HG03342 (cell line): ENCODE data around the gene AP3B1.
"Not testable (repeated sequence)": the region's sequence is repeated elsewhere in the genome, so short reads cannot be mapped to it uniquely, and the experiment has no call there.

Experiments used
- ATAC-seq: cut with Tn5 transposase; IDR thresholded peaks from one replicate; pipeline ENCODE4 v1.9.1; 2021; ENCODE audit warnings: mild to moderate bottlenecking, moderate library complexity; ENCODE audit not compliant: unreplicated experiment

Gene AP3B1

DNA sequence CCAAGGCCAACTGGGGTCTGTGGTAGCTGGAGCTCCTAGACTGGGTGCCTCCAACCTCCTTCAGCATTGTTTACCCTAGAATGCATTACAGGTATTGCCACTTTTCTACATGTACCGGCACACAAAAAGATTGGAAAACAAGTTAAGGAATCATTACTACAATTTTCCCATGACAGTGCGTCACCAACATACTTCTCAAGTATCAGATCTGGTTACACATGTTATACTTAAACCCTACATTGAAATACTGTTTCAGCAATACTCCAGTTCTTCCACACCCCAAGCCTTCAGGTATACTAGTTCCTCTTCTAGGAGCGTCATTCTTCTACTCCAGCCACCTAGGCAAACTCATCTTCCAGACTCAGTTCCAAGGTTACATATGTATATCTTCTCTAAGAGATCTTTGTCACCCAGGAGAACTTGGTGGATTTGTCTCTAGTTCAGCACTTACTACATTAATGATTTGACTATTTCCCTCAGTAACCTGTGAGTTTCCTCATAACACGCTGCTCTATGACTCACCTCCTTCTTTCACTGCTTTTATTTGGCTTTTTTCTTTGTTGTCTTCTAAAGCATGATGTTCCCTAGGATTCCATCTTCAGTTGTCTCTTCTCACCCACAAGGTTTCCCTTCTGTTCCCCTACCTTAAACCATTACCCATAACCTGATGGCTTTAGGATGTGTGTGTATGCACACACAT lies 217.0 kb downstream of the AP3B1 start:
- ATAC-seq, result no peak

GRCh38 chr5:78076351-78076750 lies 218.1 kb downstream of the AP3B1 start:
- ATAC-seq, result no peak

GRCh38 chr5:78075301-78075700 lies 219.2 kb downstream of the AP3B1 start:
- ATAC-seq, result no peak

- ATAC-seq, result not testable (repeated sequence)
Observed at GRCh38 chr5:78070691-78071090, 223.8 kb downstream of the AP3B1 start.

DNA sequence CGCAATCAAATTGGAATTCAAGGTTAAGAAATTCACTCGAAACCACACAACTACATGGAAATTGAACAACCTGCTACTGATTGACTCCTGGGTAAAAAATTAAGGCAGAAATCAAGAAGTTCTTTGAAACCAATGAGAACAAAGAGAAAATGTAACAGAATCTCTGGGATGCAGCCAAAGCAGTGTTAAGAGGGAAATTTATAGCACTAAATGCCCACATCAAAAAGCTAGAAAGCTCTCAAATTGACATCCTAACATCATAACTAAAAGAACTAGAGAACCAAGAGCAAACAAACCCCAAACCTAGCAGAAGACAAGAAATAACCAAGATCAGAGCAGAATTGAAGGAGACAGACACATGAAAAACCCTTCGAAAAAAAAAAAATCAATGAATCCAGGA lies 226.9 kb downstream of the AP3B1 start:
- ATAC-seq, result not testable (repeated sequence)

DNA sequence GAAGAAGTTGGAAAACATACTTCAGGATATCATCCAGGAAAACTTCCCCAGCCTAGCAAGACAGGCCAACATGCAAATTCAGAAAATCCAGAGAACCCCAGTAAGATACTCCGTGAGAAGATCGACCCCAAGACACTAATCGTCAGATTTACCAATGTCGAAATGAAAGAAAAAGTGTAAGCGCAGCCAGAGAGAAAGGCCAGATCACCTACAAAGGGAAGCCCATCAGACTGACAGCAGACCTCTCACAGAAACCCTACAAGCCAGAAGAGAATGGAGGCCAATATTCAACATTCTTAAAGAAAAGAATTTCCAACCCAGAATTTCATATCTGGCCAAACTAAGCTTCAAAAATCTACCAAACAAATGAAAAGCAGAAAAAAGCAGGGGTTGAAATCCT lies 227.8 kb downstream of the AP3B1 start:
- not testable (repeated sequence) for ATAC-seq

GRCh38 chr5:78065663-78066062 lies 228.8 kb downstream of the AP3B1 start:
- ATAC-seq, result no peak

- no peak for ATAC-seq
Observed at GRCh38 chr5:78064941-78065472, 229.5 kb downstream of the AP3B1 start.

DNA sequence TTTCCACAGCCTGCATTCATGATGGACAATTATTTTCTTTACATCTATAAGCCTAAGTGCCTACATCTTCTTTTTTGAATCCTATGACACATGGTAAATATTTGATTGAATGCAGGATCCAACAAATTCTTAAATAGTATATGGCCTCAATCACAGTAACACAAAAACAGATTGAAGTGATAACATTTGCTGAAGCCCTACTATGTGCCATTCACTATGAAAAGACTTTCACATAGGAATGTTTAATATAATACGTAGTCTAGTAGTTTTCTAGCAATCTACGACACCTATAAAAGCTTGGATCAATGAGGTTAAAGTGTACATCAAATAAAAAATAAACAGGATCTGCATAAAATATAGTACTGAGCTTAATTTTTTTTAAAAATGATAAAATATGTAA lies 231.0 kb downstream of the AP3B1 start:
- no peak for ATAC-seq

DNA sequence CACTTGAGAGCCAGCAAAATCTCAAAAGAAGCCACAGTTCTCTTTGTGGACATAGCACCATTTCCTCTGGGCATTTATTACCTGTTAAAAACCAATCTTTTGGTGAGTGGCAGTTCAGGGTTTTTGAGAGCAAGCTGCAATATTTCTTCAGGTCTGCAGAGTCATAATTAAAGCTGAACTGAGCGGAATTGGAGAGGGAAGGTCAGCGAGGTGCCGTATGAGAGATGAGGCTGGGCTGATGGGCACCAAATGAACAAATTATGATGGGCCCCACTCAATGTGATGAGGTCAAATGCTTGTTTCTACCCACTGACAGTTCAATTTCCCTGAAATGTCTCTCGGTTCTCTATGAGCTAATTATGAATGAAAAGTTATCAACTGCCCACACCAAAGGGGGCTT lies 231.9 kb downstream of the AP3B1 start:
- ATAC-seq, result no peak

DNA sequence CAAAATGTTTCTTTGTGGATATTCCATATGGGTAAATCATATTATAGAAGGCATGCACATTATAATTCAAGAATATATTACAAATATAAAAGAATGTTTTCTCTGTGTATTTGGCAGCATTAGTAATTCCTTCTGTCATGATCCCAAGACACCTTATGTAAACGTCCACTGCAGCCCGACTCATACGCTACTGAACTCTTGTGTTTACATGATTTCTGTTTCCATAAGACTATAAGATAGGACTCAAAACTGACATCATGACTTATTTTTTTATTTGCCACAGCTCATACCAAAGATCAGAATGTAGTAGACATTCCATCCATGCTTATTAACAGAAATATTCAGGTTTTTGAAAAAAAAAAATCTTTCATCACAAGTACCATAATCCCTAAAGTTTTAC lies 234.1 kb downstream of the AP3B1 start:
- no peak for ATAC-seq

DNA sequence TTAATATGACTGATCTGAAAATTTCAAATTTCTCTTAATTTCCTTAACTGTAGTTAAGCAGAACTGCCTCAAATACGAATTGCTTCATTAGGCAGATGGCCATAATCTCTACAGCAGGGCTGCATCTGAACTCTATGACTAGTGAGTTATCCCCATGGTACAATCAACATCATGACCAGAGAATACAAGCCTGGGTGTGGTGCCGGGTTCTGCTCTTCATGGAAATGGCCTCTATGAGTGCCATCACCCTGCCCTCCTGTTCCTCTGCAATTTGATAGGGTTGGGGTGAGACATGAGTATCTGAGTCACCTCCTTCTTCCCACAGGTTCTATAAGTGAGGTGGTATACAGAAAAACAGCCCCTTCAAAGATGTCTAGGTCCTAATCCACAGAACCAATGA lies 235.9 kb downstream of the AP3B1 start:
- no peak for ATAC-seq

DNA sequence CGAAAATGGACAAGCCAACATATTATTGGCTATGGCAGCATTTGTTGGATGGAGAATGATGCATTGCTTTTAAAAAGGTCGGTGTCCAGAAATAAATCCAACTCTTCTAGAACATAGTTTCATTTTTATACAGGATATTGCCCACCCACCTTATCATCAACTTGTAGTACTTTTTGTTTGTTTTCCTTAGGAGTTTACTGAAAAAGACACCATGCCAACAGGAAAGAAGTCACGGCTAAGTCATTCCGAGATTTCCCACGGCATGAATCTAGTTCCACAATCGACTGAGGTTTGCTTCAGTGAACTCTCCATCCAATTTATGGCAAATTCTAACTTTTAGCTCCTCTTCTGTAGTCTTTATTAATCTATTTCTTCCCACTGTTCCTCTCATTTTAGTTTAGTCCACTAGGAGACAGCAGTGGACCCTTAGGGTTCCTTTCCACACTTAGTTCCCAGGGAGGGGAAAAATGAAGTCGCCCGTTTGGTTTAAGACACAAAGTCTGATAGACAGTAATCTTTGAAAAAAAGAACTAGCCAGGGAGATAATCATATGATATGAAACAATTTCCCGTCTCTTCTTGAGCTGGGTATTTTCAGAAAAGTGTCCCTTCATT lies 237.5 kb downstream of the AP3B1 start:
- ATAC-seq, result no peak

- ATAC-seq, result no peak
Observed at GRCh38 chr5:78056053-78056452, 238.4 kb downstream of the AP3B1 start.

DNA sequence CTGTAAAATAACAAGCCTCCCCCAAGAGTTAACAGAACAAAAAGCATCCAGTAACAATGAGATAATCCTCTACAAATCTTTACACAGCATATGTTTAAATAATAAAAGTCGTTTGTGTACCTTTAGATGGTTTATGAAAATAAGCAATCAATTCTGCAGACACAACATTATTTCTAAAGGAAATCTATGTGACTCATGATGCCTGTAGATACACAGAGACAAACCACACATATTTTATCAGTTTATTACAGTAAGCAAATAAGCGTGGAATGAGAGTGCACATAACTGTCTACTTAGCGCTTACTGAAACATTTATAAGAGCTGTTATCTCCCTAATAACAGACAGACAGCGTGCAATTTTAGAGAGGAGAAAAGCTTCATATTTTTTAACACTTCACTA lies 243.6 kb downstream of the AP3B1 start:
- ATAC-seq, result no peak

- ATAC-seq, result not testable (repeated sequence)
Observed at GRCh38 chr5:78046823-78047222, 247.7 kb downstream of the AP3B1 start.

GRCh38 chr5:78046006-78046405 lies 248.5 kb downstream of the AP3B1 start:
- ATAC-seq, result no peak

GRCh38 chr5:78041805-78042204 lies 252.7 kb downstream of the AP3B1 start:
- no peak for ATAC-seq

- no peak for ATAC-seq
Observed at GRCh38 chr5:78025540-78025939, 269.0 kb downstream of the AP3B1 start.

- ATAC-seq, result no peak
Observed at GRCh38 chr5:78019744-78020143, 274.8 kb downstream of the AP3B1 start.

- ATAC-seq, result no peak
Observed at GRCh38 chr5:78016863-78017529, 277.5 kb downstream of the AP3B1 start.

GRCh38 chr5:78009937-78010527 lies 284.5 kb downstream of the AP3B1 start:
- no peak for ATAC-seq
